GM18502 (cell line): ENCODE measurements around the gene CCDC148.
"Not testable (repeated sequence)": the region's sequence is repeated elsewhere in the genome, so short reads cannot be mapped to it uniquely, and the experiment has no call there.

Experiments used
- ATAC-seq: cut with Tn5 transposase; IDR thresholded peaks from one replicate; pipeline ENCODE4 v1.9.1; 2021; ENCODE audit warnings: mild to moderate bottlenecking; ENCODE audit not compliant: unreplicated experiment, poor library complexity

Gene CCDC148

DNA sequence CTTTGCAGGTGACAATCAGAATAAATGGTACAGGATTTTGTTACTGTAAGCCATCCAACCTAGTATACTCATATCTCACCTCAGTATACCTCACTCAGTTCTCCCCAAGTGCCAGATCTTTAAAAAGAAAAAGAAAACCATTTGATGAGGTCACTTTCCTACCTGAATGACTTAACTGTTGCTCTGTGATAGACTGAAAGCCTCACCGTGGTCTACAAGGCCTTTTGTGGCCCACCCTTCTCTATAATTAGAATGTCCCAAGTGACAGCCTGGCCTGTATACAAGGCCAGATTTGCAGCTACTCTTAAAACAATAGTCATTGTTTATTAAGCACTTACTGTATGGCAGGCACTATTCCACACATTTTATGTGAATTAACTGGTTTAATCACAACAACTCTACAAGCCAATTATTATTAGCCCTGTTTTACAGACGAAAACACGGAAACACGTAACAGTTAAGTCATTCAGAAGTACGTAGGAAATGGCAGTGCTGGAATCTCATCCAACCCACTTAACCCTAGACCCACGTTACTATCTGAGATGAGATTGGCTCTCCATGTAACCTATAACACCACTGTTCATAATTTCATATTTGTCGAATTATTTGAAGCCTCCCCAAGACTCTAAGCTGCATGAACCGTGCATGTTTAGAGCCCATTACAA is 28.5 kb upstream of the CCDC148 start:
- ATAC-seq, result peak; percentile 59

DNA sequence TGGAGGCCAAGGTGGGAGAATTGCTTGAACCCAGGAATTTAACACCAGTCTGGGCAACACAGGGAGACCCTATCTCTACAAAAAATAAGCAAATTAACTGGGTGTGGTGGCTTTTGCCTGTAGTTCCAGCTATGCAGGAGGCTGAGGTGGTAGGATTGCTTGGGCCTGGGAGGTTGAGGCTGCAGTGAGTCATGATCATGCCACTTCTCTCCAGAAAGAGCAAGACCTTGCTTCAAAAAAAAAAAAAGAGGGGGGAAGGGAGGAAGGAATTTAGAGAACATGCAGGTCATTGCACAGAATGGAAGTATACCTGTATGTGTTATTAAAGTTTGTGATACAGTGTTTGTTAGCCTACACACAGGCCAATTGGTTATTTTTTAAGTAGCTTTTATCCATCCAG is 26.0 kb upstream of the CCDC148 start:
- no peak for ATAC-seq

DNA sequence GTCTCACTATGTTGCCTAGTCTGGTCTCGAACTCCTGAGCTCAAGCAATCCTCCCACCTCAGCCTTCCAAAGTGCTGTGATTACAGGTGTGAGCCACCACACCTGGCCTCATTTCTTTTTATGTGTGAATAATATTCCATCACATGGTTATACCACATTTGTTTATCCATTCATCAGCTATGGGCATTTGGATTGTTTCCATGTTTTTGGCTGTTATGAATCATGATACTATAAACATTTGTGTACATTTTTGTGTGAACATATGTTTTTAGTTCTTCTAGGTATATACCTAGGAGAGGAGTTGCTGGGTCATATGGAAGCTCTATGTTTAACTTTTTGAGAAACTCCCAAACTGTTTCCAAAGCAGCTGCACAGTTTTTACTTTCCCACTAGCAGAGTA is 24.6 kb upstream of the CCDC148 start:
- no peak for ATAC-seq

DNA sequence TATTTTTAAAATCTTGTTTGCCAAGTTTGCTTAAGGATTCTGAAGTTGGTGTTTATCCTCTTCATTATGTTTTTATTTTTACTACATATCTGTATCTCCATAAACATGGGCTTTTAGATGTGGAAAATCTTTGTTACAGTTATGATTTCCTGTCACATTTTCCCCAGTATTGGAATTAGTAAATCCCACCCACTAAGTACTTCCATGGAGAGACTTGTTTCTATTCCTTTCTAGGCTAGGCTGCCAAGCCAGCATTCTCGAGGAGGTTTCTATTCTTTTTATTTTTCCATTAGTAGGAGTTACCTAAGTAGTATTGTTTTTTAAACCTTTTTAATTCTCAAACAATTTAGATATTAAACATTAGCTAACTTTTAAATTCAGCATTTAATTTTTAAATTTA is 22.3 kb upstream of the CCDC148 start:
- ATAC-seq, result no peak

DNA sequence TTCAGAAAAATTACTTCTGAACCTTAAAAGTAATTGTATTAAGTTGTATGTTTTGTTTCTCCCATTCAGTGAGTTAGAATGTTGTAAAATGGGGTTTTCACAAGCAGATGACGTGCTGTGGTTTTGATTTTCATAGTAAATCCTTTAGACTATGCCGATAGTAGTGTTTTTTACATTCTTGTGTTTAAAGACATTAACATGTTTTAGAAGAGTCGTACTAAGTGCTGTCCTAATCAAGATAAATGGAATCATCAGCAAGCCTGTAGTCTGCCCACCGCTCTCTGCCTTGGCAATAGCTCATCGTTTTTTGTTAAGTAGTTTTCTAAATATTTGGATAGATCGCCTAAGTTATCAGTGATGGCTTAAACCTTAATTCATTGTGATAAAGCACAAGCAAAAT is 21.7 kb upstream of the CCDC148 start:
- ATAC-seq, result no peak

DNA sequence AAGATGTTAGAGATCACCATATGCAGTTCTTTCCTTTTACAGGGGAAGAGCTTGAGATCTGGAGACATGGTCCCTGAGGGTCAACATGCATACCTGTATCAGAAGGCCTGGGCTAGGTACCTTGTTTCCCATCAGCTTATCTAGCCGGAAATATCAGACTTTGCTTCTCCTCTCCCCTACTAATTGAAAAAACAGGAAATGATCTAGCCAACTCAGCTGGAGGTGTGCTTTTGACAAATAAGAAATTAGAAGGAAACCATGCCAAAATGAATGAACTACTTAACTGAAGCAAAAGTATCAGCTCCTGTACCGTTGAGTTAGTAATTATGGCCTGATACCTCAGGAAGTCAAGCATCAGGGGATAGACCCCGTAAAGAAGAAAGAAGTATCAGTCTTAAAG is 20.6 kb upstream of the CCDC148 start:
- no peak for ATAC-seq

DNA sequence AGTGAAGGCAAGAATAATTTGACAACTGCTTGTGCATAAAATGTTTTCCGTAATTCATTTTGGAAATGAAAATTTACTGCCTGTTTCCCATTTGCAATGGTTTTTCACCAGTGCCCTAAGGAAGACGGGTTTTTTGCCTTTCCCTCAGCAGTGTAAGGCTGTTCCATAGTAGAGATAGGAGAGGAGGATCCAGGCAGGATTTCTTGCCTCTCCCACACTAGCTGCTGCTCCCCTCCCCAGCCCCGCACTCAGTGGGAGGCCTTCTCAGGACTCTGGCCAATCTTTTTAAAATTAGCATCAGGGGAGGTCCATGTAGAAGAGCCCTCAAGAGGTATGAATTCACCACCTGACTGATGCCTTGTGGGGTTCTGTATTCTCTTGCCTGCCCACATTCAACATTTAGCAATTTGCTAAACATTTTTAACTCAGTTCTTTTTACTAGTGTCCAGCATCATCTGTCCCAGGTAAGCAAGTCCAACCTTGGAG is 18.0 kb upstream of the CCDC148 start:
- not testable (repeated sequence) for ATAC-seq

DNA sequence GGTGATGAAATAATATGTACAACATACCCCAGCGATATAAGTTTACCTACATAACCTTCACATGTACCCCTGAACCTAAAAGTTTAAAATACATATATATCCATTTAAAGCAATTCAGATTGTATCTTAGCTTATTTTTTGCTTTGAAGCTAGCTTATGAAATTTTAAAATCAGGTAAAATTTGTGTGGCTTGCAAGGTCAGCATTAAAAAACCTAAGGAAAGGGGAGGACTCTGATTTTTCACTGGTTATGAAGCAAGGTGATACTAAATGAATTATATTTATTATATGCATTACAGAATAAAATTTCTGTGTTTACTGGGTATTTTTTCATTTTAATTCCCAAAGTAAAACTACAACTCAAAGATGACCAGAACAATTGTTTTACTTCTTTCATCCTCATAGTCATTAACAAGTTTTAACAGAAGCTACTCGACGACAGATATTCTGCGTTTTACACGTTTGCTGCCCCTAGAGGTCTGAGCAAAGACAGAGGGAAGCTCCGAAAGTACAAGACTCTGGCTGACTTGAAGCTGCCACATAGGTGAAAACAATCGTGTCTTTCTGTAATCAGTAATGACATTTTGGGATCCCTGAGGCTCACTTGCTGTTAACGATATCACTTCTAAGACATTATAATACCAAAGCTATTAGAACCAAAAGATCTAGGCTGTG is 17.3 kb upstream of the CCDC148 start:
- ATAC-seq, result no peak

DNA sequence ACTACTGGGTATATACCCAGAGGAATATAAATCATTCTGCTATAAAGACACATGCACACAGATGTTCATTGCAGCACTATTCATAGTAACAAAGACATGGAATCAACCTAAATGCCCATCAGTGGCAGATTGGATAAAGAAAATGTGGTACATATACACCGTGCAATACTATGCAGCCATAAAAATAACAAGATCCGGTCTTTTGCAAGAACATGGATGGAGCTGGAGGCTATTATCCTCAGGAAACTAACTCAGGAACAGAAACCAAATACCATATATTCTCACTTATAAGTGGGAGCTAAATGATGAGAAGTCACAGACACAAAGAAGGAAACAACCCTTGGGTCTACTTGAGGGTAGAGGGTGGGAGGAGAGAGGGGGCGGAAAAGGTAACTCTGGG is 16.7 kb upstream of the CCDC148 start:
- not testable (repeated sequence) for ATAC-seq

DNA sequence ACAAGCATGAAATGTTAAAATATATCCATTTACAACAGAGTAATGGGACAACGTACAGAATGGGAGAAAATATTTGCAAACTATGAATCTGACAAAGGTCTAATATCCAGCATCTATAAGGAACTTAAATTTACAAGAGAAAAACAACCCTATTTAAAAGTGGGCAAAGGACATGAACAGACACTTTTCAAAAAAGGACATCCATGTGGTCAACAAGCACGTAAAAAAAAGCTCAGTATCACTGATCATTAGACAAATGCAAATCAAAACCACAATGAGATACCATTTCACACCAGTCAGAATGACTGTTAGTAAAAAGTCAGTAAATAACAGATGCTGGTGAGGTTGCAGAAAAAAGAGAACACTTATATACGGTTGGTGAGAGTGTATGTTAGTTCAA is 16.3 kb upstream of the CCDC148 start:
- ATAC-seq, result not testable (repeated sequence)

DNA sequence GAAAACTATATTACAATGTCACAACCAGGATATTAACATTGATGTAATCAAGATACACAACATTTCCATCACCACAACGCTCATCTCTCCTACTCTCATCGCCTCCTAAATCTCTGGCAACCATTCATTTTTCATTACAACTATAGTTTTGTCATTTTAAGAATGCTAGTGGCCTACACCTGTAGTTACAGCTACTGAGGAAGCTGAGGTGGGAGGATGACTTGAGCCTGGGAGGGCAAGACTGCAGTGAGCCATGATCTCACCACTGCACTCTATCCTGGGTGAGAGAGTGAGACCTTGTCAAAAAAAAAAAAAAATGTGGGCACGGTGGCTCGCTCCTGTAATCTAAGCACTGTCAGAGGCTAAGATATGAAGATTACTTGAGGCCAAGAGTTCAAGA is 10.7 kb upstream of the CCDC148 start:
- no peak for ATAC-seq

DNA sequence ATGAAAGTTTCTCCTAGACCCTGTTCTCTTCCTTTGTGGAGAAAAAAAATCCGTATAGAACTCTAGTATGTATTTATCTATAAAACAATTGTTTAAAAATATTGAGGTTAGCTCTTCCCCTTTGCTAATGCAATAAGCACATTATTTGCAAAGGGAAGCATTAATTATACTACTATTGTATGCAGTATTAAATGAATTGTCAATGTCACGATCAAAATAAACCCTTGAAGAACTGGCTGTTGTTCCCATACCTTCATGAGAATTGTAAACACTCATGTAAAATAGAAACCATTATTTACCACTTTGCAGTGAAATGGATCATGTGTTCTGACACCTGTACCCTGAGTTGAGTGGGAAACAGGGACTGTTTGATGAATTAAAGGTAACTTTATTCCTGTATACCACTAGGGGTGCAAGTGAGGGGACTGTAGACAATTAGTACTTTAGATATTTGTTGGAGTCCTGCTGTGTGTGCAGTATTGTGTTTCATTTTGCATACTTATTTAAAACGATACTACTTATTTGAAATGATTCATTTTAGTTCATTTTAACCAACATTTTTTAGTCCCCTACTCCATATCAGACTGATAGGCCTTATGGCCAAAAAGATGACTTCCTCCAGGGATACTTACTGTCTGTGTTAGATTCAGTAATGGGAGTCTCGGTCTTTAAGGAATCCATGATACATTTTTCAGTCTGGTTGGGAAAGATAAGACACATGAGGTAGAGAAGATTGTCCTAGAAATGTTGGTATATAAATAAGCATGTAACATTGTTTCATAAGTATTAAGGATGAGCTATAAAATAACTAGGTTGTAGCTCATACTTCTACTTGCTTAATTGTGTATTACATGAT is 8.1 kb upstream of the CCDC148 start:
- peak; percentile 73 for ATAC-seq

DNA sequence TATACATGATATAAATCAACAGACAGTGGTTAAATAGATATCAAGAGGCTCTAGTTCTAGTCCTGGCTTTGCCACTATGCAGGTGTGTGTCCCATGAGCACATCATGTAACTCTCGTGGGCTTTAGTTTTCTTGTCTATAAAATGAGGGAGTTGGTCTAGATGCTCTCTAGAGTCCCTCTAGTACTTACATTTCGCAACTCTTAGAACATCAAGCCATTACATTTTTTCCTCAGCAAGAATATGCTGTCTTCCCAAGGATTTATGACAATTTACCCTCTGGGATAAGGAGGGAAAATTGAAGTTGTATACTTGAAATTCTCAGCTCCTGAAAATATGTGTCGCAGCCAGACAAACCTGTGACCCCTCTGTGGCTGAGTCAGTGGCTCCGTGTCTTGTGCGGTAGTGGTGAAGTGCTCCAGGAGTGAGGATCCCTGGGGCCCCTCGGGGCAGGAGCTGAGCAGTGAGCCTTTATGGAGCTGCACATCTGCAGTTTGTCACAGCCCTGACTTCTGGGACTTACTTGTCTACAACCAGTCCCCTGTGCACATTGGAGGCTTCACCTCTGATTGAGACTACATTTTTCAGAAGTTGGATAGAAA is 7.0 kb upstream of the CCDC148 start:
- ATAC-seq, result no peak

DNA sequence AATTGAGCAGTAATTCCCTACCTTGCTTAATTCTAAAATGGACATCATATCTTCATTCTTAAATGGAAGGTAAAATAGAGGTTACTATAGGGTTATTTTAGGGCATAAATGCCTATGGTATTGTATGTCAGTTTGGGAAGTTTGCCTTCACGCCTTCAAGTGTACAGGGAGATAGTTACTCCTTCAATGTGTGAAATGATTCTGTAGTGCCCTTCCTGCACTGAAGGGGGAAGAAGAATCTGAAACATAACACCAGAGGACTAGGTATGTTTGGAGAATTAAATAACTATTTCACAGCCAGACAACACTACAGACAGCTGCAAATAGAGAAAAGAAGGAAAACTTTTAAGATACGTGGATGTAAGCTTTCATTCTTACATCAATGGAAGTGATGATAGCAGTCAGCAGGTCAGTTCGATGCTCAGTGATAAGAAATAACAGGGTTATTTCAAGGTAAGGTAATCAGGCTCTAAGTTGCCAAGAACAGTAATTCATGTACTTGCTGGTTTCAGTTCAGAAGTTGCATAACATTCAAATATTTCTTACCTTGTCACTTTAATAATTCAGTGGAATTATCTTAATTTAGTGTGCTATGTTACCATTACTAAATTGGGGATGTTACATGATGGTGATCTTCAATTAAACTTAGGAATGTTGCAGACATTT is 4.2 kb upstream of the CCDC148 start:
- ATAC-seq, result no peak

DNA sequence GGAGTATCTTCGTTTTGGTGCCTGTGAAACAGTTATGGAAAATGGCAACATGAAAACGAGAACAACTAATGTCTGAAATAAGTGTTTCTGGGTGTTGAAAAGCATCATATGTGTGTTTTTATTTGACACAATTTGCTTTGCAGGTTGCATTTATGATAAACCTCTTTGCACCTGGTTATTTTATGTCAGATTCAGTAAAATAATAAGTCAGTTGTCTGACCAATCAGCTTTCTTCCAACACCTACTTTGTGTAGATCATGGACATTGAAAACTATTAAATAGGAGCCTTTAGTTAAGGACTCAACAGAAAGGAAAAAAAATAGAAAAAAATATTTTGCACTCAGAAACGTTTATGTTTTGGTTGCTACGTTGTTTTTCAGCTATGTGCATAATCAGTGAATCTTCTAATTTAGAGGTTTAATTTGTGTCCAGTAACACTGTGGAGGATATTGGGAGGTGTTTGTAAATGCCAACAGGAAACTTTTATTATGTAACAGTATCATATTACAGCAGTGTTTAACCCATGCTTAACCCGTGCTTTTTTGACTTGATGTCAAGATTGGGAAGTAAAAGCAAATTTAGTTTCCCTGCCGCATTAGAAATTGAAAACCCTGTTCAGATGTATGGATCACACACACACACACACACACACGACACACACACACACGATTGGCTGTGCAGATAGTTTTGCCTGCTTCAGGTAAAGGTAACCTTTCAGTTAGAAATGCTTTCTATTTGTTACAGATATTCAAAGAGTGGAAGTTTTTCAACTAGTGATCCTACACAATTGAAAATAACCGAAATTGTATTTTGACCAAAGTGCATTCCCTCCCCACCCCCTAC is 2.8 kb upstream of the CCDC148 start:
- ATAC-seq, result no peak

DNA sequence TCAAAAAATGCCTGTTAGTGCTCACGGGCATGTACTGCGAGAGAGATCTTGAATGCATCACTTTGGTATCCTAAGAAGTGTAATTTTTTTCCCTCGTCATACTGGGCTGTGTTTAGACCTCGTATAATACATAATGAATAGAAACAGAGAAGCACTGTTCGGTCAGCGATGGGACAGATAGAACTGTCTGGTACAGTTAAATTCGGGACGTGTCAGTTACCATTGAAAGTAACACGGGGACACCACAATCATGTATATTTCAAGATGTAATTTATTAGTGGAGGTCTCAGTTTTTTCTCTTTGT is 2.0 kb upstream of the CCDC148 start:
- ATAC-seq, result no peak

DNA sequence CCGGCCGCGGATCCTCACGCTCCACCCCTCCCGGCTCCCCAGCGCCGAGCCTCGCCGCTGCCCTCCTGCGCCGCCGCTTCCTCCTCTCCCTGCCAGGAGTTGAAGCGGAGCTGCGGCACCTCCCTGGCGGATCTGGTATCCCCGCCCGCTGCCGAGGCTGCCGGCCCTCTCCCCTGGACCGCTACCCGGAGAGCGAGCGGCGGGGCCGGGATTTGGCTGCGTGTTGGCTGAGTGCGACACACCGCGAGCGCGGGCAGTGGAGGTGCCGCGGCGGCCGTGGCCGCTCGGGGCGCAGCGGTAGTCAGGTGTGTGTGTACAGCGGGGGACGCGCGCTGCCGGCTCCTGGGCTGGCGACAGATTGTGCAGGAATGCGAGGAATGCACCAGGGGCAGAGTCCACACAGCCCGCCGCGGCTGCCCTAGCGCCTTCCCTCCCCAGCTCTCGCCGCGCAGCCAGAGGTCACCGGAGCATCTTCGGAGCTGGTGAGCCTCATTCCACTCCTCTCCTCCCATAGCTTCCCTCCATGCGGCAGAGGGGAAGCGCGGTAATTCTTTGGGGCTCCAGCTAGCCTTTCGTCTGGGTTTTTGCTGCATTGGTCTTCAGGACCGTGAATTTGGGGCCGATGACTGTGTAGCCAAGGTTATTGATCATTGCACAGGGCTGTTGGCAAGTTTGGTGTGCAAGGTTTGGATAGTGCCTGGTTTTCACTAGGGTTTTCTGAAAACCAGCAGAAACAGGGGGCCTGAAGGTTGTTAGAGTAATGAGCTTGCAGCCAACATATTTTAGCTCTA is 1.5 kb upstream of the CCDC148 start:
- ATAC-seq, result peak; percentile 62

DNA sequence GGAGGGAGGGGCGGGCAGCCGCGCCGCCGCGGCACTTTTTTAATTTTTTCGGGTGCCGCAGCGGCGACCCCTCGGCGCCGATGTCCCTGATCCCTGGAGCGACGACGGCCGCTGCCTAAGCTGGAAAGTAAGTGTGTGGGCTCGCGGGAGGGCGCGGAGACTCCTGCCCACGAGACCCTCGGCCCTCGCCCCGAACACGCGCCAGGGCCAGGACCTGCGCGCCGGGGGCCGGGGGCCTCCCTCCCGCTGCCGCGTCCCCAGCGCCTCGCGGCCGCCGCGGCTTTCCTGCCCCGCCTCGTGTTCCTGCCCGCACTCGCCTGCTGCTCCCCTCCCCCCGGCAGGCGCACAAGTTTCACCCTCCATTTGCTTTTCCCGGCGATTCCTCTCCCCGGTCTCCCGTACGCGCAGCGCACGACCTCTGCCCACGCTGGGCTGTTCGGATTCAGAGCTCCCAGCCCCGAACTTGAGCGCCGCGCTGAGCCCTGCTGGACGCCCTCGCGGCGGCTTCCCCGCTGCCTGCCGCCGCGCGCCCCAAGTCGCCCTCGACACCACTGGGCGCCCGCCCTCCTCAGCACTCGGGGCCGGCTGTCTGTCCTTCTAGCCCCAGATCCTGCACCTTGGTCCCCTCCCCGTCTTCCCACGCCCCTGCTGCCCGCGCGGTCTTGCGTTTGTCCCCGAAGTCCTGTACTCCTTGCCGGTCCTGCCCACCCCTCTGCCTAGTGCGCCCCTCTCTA is 706 bp upstream of the CCDC148 start:
- ATAC-seq, result peak; percentile 34
